Kidney (tissue), 14 donors: ENCODE measurements around the gene MDM4. TPM values are rescaled to one million over a fixed set of nuclear protein-coding genes. Genes with fewer than 3 reads are reported as not detected.

Experiments
- DNase-seq, 5 donors: peaks; one replicate each; pipeline ENCODE4 v3.0.0-alpha.2; 2013 to 2020
- FAIRE-seq: peaks from 2 replicates; lab custom pipeline; 2012; peaks lifted over from hg19 to GRCh38; lab: Jason Lieb, UNC
- H3K27ac ChIP-seq, 2 donors: one replicate each; pipeline ENCODE4 v1.7.0; 2013; ENCODE audit warnings: low read depth in 2 of 2, low read length in 2 of 2, inconsistent platforms in 1 of 2
- H3K27me3 ChIP-seq: one replicate; pipeline ENCODE4 v1.7.1; 2013; ENCODE audit warnings: low read length, inconsistent platforms; ENCODE audit not compliant: control insufficient read depth, insufficient read depth
- H3K36me3 ChIP-seq, 3 donors: one replicate each; pipeline versions ENCODE4 v1.7.0 to v1.7.1; 2013; ENCODE audit warnings: low read length in 3 of 3, control low read depth in 1 of 3, inconsistent platforms in 1 of 3; ENCODE audit not compliant: insufficient read depth in 3 of 3, control insufficient read depth in 2 of 3
- H3K4me1 ChIP-seq, 3 donors: one replicate each; pipeline versions ENCODE4 v1.7.0 to v1.7.1; 2013; ENCODE audit warnings: low read length in 3 of 3, inconsistent platforms in 1 of 3, low read depth in 1 of 3; ENCODE audit not compliant: control insufficient read depth in 2 of 3, insufficient read depth in 2 of 3
- H3K4me3 ChIP-seq, 3 donors: one replicate each; pipeline versions ENCODE4 v1.7.0 to v1.8.1; 2013; ENCODE audit warnings: low read length in 3 of 3, control low read depth in 1 of 3, inconsistent platforms in 1 of 3
- H3K9ac ChIP-seq, 3 donors: one replicate each; pipeline versions ENCODE4 v1.7.0 to v1.7.1; 2013; ENCODE audit warnings: low read length in 3 of 3, control low read depth in 1 of 3, inconsistent platforms in 1 of 3
- H3K9me3 ChIP-seq, 3 donors: one replicate each; pipeline versions ENCODE4 v1.7.0 to v1.7.1; 2013; ENCODE audit warnings: low read length in 3 of 3, control low read depth in 1 of 3, inconsistent platforms in 1 of 3; ENCODE audit not compliant: control insufficient read depth in 2 of 3, insufficient read depth in 1 of 3
- intact Hi-C: fragments of 100-400 bp; cut with DNase I; formaldehyde crosslinking; loops from one replicate; pipeline ENCODE4 v1.11.1; 2022
- polyA plus RNA-seq: library from polyadenylated mRNA; stranded (reverse); fragments of 350-450 nt; fragmentation: Illumina TruSeq; extraction: RNeasy Lipid Tissue Mini Kit (QIAGEN cat#74804); gene quantifications from one replicate; pipeline ENCODE4 v1.2.3, GENCODE V29; 2014; ENCODE audit warnings: low read depth, low replicate concordance; ENCODE audit not compliant: insufficient read depth
- total RNA-seq: library from RNA; stranded (reverse); fragmentation: NEBNext Ultra II Directional; extraction: Animal tissue kit (Norgen Biotek cat#: 25700); gene quantifications from one replicate; pipeline ENCODE4 v1.2.1, GENCODE V29; 2021
- TF ChIP-seq, protein P1 (sequence below): IDR thresholded peaks from 3 replicates; pipeline ENCODE4 v1.5.1; 2012; ENCODE audit warnings: mild to moderate bottlenecking, moderate library complexity, borderline replicate concordance; ENCODE audit not compliant: insufficient read depth; ENCODE audit errors: extremely low read depth
- donor health status: control.
- donor health status: control.
- donor health status: control.
- donor health status: control.
- donor health status: control.
- donor health status: DM: yes; HTN: yes; CAD: no.
- donor health status: Normal renal cell carcinoma (clear cell type).

Gene MDM4
- total and polyA plus RNA-seq, 2 donors from 2014 or later, result 6.3 to 87.9 TPM

DNA sequence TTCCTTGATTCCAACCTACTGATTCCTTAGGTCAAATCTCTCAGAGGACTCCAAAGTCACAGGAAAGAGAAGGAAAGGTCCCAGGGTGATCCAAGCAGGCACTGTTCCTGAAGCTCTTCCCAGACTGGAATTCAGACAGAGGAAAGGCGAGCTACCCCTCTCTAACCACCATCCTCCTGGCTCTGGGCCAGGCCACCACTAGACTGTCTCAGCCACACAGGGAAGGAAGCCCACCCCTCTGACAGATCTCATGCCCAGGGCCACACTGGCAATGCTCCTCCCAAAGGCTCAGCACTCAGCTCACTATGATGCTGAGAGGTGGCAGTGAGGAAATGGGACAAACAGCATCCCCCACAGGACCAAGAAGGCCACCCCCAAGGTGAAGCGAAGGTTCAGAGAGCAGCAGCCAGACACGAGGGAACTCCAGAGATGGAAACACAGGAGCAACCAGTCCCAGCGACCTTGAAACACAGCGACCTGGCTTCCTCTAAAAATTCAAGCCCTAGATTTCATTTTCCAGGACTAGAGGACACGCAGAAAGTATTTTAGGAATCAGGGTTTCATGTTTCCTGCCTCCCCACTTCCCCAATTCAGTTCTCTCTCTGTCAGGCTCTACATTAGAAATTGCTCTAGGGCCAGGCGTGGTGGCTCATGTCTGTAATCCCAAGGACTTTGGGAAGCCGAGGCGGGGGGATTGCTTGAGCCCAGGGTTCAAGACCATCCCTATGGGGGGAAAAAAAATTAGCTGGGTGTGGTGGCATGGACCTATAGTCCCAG is 40.4 kb upstream of the MDM4 start:
- Histone ChIP-seq H3K9ac (no peak overlapping the region), H3K27me3 (no peaks in the 10 kb centered on the region)

GRCh38 chr1:204476563-204476962 is 39.6 kb upstream of the MDM4 start:
- Histone ChIP-seq H3K27me3 (no peaks in the 10 kb centered on the region), H3K4me1 (peaks cover 0 to 45% (median 20%) of the 10 kb centered on the region in 3 donors), H3K4me3 (no peak overlapping the region), H3K9me3 (no peaks in the 10 kb centered on the region), H3K9ac (no peak overlapping the region), H3K36me3 (no peaks in the 10 kb centered on the region), H3K27ac (no peak overlapping the region)
- intact Hi-C loops, result no loop called here
- DNase-seq (no peak), FAIRE-seq (no peak)
- TF ChIP-seq, protein P1, sequence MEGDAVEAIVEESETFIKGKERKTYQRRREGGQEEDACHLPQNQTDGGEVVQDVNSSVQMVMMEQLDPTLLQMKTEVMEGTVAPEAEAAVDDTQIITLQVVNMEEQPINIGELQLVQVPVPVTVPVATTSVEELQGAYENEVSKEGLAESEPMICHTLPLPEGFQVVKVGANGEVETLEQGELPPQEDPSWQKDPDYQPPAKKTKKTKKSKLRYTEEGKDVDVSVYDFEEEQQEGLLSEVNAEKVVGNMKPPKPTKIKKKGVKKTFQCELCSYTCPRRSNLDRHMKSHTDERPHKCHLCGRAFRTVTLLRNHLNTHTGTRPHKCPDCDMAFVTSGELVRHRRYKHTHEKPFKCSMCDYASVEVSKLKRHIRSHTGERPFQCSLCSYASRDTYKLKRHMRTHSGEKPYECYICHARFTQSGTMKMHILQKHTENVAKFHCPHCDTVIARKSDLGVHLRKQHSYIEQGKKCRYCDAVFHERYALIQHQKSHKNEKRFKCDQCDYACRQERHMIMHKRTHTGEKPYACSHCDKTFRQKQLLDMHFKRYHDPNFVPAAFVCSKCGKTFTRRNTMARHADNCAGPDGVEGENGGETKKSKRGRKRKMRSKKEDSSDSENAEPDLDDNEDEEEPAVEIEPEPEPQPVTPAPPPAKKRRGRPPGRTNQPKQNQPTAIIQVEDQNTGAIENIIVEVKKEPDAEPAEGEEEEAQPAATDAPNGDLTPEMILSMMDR, result no peak

More for the DNA sequence above, 40.4 kb upstream of the MDM4 start:
- H3K27ac ChIP-seq, result peak overlapping the region in 1 of 2 donors; percentile 50
- TF ChIP-seq, protein P1, result no peak
- peaks cover 0 to 41% (median 18%) of the 10 kb centered on the region in 3 donors for H3K4me1 ChIP-seq
- peak in 1 of 5 donors; percentile 37 for DNase-seq
- intact Hi-C loops, result no loop called here
- no peaks in the 10 kb centered on the region for H3K36me3 ChIP-seq
- no peaks in the 10 kb centered on the region for H3K9me3 ChIP-seq
- FAIRE-seq, result no peak
- no peak overlapping the region for H3K4me3 ChIP-seq

- Histone ChIP-seq H3K27me3 (no peaks in the 10 kb centered on the region), H3K4me1 (peaks cover 0 to 50% (median 22%) of the 10 kb centered on the region in 3 donors), H3K36me3 (no peaks in the 10 kb centered on the region), H3K27ac (no peak overlapping the region), H3K4me3 (no peak overlapping the region), H3K9me3 (no peaks in the 10 kb centered on the region), H3K9ac (no peak overlapping the region)
- intact Hi-C loops, result no loop called here
- no peak for DNase-seq
- TF ChIP-seq, protein P1, result no peak
- no peak for FAIRE-seq
These were observed 39.0 kb upstream of the MDM4 start for GRCh38 chr1:204477036-204477740.
